Endothelial cell of umbilical vein (primary cell): ENCODE data around the gene UVRAG. TPM values are rescaled to one million over a fixed set of nuclear protein-coding genes. Genes with fewer than 3 reads are reported as not detected.

ENCODE experiments used
- BruUV-seq: library from RNA; stranded (reverse); fragments of 400-500 nt; replicated peaks from 2 replicates; lab custom pipeline; 2021; lab: Mats Ljungman, UMichigan
- CTCF ChIA-PET: fragments of 300-600, 350-600 bp; sonication (Branson Sonifier 250); formaldehyde crosslinking; loops from one replicate; lab custom pipeline; 2021; ENCODE audit warnings: antibody characterized with exemption, inconsistent platforms; lab: Charles Lee
- POLR2A ChIA-PET: fragments of 300-600, 350-600 bp; sonication (Branson Sonifier 250); formaldehyde crosslinking; loops from one replicate; lab custom pipeline; 2021; ENCODE audit warnings: antibody characterized with exemption, inconsistent platforms; lab: Charles Lee
- DNase-seq: peaks from one replicate; pipeline ENCODE4 v3.0.0-alpha.2; 2011; ENCODE audit warnings: low read depth, low spot score
- FAIRE-seq: peaks from 2 replicates; lab custom pipeline; 2011; peaks lifted over from hg19 to GRCh38; lab: Jason Lieb, UNC
- H2AFZ ChIP-seq: 2 replicates; pipeline ENCODE4 v1.6.0; 2012; ENCODE audit warnings: low read depth, low read length, control low read depth, inconsistent platforms
- H3K27ac ChIP-seq: 2 replicates; pipeline ENCODE4 v1.5.1; 2011; ENCODE audit warnings: low read depth, mild to moderate bottlenecking, control low read depth, low read length, moderate library complexity; ENCODE audit not compliant: insufficient read depth
- H3K27me3 ChIP-seq, 2 experiments: 2 replicates each; pipeline versions ENCODE4 v1.6.0 to v1.6.1; 2011; ENCODE audit warnings: low read length in 2 of 2, mixed read lengths in 1 of 2; ENCODE audit not compliant: control insufficient read depth in 2 of 2, insufficient read depth in 2 of 2
- H3K36me3 ChIP-seq, 2 experiments: 2 replicates in 1 of 2; 3 replicates in 1 of 2; pipeline ENCODE4 v1.5.1; 2011; ENCODE audit warnings: low read length in 2 of 2, mild to moderate bottlenecking in 1 of 2, moderate library complexity in 1 of 2; ENCODE audit not compliant: control insufficient read depth in 2 of 2, insufficient read depth in 2 of 2; ENCODE audit errors: extremely low read depth in 1 of 2
- H3K4me1 ChIP-seq: 3 replicates; pipeline ENCODE4 v1.5.1; 2011; ENCODE audit warnings: mild to moderate bottlenecking, low read length; ENCODE audit not compliant: control insufficient read depth, insufficient read depth; ENCODE audit errors: extremely low read depth
- H3K4me2 ChIP-seq: 2 replicates; pipeline ENCODE4 v1.6.1; 2011; ENCODE audit warnings: low read length, control low read depth, mixed read lengths; ENCODE audit not compliant: insufficient read depth
- H3K4me3 ChIP-seq, 3 experiments: fragments of 200-600 bp in 1 of 3; sonication (generic), shearing (Covaris generic) in 1 of 3; replicated peaks in 1 of 3; 2 replicates each; pipeline ENCODE4 v1.5.1; 2011 to 2016; ENCODE audit warnings: control low read depth in 3 of 3, low read length in 3 of 3, mild to moderate bottlenecking in 2 of 3, inconsistent platforms in 1 of 3, low read depth in 1 of 3, moderate library complexity in 1 of 3; ENCODE audit not compliant: insufficient read depth in 1 of 3
- H3K79me2 ChIP-seq: 2 replicates; pipeline ENCODE4 v1.6.0; 2012; ENCODE audit warnings: low read length, inconsistent platforms; ENCODE audit not compliant: control insufficient read depth, insufficient read depth
- H3K9ac ChIP-seq: replicated peaks from 2 replicates; pipeline ENCODE3; 2011; ENCODE audit warnings: low read length, control low read depth; ENCODE audit not compliant: insufficient read depth; ENCODE audit errors: extremely low read depth
- H3K9me1 ChIP-seq: replicated peaks from 3 replicates; pipeline ENCODE4 v1.6.0; 2011; ENCODE audit warnings: mild to moderate bottlenecking, low read length; ENCODE audit not compliant: control insufficient read depth, insufficient read depth; ENCODE audit errors: extremely low read depth
- H3K9me3 ChIP-seq: replicated peaks from 2 replicates; pipeline ENCODE4 v1.5.1; 2012; ENCODE audit warnings: low read length, inconsistent platforms; ENCODE audit not compliant: control insufficient read depth, insufficient read depth
- H4K20me1 ChIP-seq: replicated peaks from 2 replicates; pipeline ENCODE3; 2011; ENCODE audit warnings: mild to moderate bottlenecking, low read length; ENCODE audit not compliant: control insufficient read depth, insufficient read depth; ENCODE audit errors: extremely low read depth
- EZH2 ChIP-seq: IDR thresholded peaks from 2 replicates; pipeline ENCODE4 v1.6.1; 2012; ENCODE audit warnings: borderline replicate concordance, low read depth, mild to moderate bottlenecking, moderate library complexity, low read length, inconsistent platforms; ENCODE audit not compliant: severe bottlenecking
- FOS ChIP-seq: IDR thresholded peaks from 2 replicates; pipeline ENCODE4 v1.6.1; 2011; ENCODE audit warnings: mild to moderate bottlenecking, low read length, moderate library complexity, borderline replicate concordance; ENCODE audit not compliant: insufficient read depth
- GATA2 ChIP-seq: IDR thresholded peaks from 2 replicates; pipeline ENCODE4 v1.7.0; 2011; ENCODE audit warnings: low read depth, mild to moderate bottlenecking, moderate library complexity, mixed read lengths, low read length; ENCODE audit not compliant: insufficient read length, insufficient read depth
- JUN ChIP-seq: IDR thresholded peaks from 2 replicates; pipeline ENCODE4 v1.6.1; 2011; ENCODE audit warnings: borderline replicate concordance, low read depth; ENCODE audit not compliant: insufficient read length, insufficient read depth
- MYC ChIP-seq: IDR thresholded peaks from one replicate; pipeline ENCODE4 v1.6.1; 2011; ENCODE audit warnings: mild to moderate bottlenecking, low read depth, low read length
- POLR2A ChIP-seq: IDR thresholded peaks from 2 replicates; pipeline ENCODE4 v1.6.1; 2012; ENCODE audit warnings: low read depth, mild to moderate bottlenecking, control low read depth, low read length
- POLR2AphosphoS5 ChIP-seq: IDR thresholded peaks from 2 replicates; pipeline ENCODE4 v1.6.1; 2012; ENCODE audit warnings: low read depth, mild to moderate bottlenecking, control low read depth, low read length, moderate library complexity; ENCODE audit not compliant: insufficient read depth
- dilution Hi-C: fragments of 300-500 bp; cut with MboI; formaldehyde crosslinking; loops from one replicate; pipeline ENCODE4 v1.15.0; 2019; ENCODE audit warnings: low sequenced_read_pairs; ENCODE audit not compliant: extremely low pct_ligation_motif_present
- intact Hi-C: fragments of 100-400 bp; cut with micrococcal nuclease; formaldehyde crosslinking; loops from one replicate; pipeline ENCODE4 v1.10.0; 2022
- polyA plus RNA-seq, 4 experiments: library from polyadenylated mRNA; depleted of rRNA in 3 of 4; stranded (reverse) in 3 of 4; unstranded in 1 of 4; fragments of >200 nt; gene quantifications; 2 replicates each; pipeline versions ENCODE4 v1.2.1 to v1.2.3, GENCODE V29; 2011 to 2012; ENCODE audit warnings: missing spikeins in 1 of 4
- total RNA-seq: library from RNA; stranded (reverse); gene quantifications from 2 replicates; pipeline ENCODE4 v1.2.3, GENCODE V29; 2021
- TF ChIP-seq, protein P1 (sequence below): IDR thresholded peaks from 2 replicates; pipeline ENCODE4 v1.6.1; 2011; ENCODE audit not compliant: insufficient read depth, insufficient read length
- TF ChIP-seq, protein P2 (sequence below), 2 donors: IDR thresholded peaks; 1 replicate in 1 of 2; 2 replicates in 1 of 2; pipeline ENCODE4 v1.5.1; 2011; ENCODE audit warnings: low read length in 2 of 2, mild to moderate bottlenecking in 2 of 2, moderate library complexity in 2 of 2, control low read depth in 1 of 2, inconsistent platforms in 1 of 2, low read depth in 1 of 2; ENCODE audit not compliant: insufficient read depth in 1 of 2; ENCODE audit errors: extremely low read depth in 1 of 2

UVRAG gene
- total and polyA plus RNA-seq, 2 donors (not counting 3 experiments of a cell fraction or from before 2014, with no cell fraction given): 21.2 to 65.6 TPM

DNA sequence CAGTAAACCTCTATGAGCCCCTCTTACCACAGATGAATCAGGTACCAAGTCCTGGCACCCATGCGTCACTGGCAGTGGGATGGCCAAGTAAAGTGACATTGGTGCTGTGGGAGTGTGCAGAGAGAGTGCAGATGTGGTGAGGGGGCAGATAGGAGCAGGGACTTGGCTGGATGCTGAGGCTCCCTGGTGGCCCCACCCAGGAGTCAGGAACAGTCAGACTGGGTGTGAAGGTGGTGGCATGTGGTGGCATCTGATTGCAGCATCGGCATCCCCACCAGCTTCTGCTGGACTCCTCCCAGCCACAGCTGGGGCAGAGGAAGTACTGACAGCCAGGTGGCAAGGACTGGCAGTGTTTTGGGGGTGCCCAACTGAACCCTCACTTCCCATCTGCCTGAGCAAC, 35.0 kb upstream of the UVRAG start:
- intact Hi-C loops (no loop called here), dilution Hi-C loops (no loop called here)
- H3K36me3 ChIP-seq: no peaks in the 10 kb centered on the region
- no peaks in the 10 kb centered on the region for H3K79me2 ChIP-seq
- no peak overlapping the region for H3K27ac ChIP-seq
- ChIA-PET POLR2A (no interaction called here), CTCF (interaction anchor here (1.2 to 1.5 kb wide), 2 partner anchors 57 to 372 kb away, joined by 4 to 5 read pairs; no protein-coding TSS in a partner anchor)
- no peak for TF ChIP-seq GATA2
- TF ChIP-seq POLR2AphosphoS5: no peak
- no peak for TF ChIP-seq POLR2A
- TF ChIP-seq, protein P1, sequence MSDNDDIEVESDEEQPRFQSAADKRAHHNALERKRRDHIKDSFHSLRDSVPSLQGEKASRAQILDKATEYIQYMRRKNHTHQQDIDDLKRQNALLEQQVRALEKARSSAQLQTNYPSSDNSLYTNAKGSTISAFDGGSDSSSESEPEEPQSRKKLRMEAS: no peak
- no peaks in the 10 kb centered on the region for H4K20me1 ChIP-seq
- H3K4me1 ChIP-seq: peaks cover 11% of the 10 kb centered on the region
- no peaks in the 10 kb centered on the region for H3K27me3 ChIP-seq
- no peak for FAIRE-seq
- H2AFZ ChIP-seq: no peak overlapping the region
- no peaks in the 10 kb centered on the region for H3K9me3 ChIP-seq
- no peak overlapping the region for H3K4me3 ChIP-seq
- no peak overlapping the region for H3K4me2 ChIP-seq
- no peaks in the 10 kb centered on the region for H3K9me1 ChIP-seq
- H3K9ac ChIP-seq: no peak overlapping the region
- BruUV-seq: no TSS peak
- DNase-seq: no peak

GRCh38 chr11:75780888-75781287, 34.1 kb upstream of the UVRAG start:
- H3K27ac ChIP-seq: no peak overlapping the region
- no peak overlapping the region for H3K4me3 ChIP-seq
- dilution Hi-C loops (no loop called here), intact Hi-C loops (no loop called here)
- TF ChIP-seq, protein P1: no peak
- no peak for TF ChIP-seq MYC
- TF ChIP-seq GATA2: no peak
- TF ChIP-seq POLR2AphosphoS5: no peak
- TF ChIP-seq JUN: no peak
- TF ChIP-seq, protein P2, sequence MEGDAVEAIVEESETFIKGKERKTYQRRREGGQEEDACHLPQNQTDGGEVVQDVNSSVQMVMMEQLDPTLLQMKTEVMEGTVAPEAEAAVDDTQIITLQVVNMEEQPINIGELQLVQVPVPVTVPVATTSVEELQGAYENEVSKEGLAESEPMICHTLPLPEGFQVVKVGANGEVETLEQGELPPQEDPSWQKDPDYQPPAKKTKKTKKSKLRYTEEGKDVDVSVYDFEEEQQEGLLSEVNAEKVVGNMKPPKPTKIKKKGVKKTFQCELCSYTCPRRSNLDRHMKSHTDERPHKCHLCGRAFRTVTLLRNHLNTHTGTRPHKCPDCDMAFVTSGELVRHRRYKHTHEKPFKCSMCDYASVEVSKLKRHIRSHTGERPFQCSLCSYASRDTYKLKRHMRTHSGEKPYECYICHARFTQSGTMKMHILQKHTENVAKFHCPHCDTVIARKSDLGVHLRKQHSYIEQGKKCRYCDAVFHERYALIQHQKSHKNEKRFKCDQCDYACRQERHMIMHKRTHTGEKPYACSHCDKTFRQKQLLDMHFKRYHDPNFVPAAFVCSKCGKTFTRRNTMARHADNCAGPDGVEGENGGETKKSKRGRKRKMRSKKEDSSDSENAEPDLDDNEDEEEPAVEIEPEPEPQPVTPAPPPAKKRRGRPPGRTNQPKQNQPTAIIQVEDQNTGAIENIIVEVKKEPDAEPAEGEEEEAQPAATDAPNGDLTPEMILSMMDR (IDR thresholded peaks at IDR 0.05; ENCODE audit: extremely low read depth in 1 of 2, insufficient read depth in 1 of 2, low read depth in 1 of 2, low read length in 2 of 2): no peak
- no peak for TF ChIP-seq EZH2
- no peak for TF ChIP-seq FOS
- TF ChIP-seq POLR2A: no peak
- no peaks in the 10 kb centered on the region for H3K9me1 ChIP-seq
- DNase-seq: no peak
- H3K4me2 ChIP-seq: no peak overlapping the region
- ChIA-PET POLR2A (no interaction called here), CTCF (interaction anchor here (0.9 to 1.5 kb wide), 3 partner anchors 22 to 371 kb away, joined by 3 to 5 read pairs (median 4); no protein-coding TSS in a partner anchor)
- no peaks in the 10 kb centered on the region for H3K9me3 ChIP-seq
- H3K4me1 ChIP-seq: peaks cover 11% of the 10 kb centered on the region
- no peaks in the 10 kb centered on the region for H3K79me2 ChIP-seq
- no peak overlapping the region for H3K9ac ChIP-seq
- no peaks in the 10 kb centered on the region for H3K27me3 ChIP-seq
- H2AFZ ChIP-seq: no peak overlapping the region
- H3K36me3 ChIP-seq: no peaks in the 10 kb centered on the region
- no TSS peak for BruUV-seq
- H4K20me1 ChIP-seq: no peaks in the 10 kb centered on the region
- no peak for FAIRE-seq
